ENCODE measurements around the gene UQCRHL.
"Not testable (repeated sequence)": the region's sequence is repeated elsewhere in the genome, so short reads cannot be mapped to it uniquely, and the experiment has no call there.

UQCRHL gene

GRCh38 chr1:15835205-15835740 is 27.8 kb upstream of the UQCRHL start:
- peak; percentile 55 for DNase-seq

DNA sequence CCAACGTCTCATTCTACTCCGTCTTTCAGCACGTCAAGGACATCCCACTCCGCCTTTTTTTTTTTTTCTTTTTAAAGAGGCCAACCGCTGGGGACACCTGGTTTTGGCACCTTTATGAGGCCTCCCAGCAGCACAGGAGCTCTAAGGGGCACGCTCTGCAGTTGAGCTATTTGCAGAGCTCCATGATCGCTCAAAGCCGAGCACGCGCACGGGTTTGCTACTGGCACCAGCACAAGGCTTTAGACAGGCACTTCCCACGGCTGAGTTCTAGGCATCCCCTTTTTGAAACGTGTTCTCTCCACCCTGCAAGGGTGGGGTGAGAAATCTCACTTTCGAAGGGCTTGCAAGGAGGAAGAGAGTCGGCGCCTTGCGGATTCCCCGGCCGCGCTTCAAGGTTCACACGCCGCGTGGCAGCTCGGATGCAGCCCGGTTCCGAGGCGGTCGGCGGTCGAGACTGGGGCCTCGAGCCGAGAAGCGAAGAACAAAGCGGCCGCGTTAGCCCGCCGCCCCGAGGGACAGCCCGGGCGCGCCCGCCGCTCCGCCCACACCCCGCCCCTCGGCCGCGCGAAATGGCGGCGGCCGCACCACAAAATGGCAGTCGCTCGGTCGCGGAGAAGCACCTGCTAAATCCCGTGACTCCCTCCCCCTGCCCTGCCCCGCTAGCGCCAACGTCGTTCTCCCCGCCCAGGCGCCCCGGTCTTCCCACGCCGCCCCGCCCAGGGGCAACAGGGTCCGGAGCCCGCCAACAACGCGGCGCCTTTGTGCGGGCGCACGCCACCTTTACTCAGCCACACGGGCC is 27.2 kb upstream of the UQCRHL start:
- DNase-seq: peak; percentile 89

DNA sequence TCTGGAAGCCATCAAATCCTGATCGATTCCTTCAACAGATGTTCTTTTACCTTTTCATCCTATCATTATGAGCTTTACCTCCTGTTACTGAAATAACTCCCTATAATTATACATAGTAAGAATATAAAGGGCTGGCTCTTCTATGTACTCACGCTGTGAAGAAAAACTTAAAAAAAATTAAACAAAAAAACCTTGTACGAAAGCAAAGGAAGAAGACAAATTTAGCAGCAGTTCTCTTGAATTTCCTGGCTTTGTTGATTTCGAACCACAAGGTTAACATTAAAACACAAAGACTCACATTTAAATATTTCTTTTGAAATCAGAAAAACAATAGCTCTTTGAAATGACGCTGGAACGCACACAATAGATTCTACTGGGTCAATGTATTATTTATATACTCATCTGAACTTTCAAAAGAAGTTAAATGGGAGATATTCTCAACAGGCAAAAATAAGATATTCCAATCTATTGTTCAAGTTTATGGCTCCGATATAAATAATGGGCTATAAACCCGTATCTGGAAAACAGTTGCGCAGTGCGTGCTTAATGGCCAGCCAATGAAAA is 26.5 kb upstream of the UQCRHL start:
- no peak for DNase-seq

DNA sequence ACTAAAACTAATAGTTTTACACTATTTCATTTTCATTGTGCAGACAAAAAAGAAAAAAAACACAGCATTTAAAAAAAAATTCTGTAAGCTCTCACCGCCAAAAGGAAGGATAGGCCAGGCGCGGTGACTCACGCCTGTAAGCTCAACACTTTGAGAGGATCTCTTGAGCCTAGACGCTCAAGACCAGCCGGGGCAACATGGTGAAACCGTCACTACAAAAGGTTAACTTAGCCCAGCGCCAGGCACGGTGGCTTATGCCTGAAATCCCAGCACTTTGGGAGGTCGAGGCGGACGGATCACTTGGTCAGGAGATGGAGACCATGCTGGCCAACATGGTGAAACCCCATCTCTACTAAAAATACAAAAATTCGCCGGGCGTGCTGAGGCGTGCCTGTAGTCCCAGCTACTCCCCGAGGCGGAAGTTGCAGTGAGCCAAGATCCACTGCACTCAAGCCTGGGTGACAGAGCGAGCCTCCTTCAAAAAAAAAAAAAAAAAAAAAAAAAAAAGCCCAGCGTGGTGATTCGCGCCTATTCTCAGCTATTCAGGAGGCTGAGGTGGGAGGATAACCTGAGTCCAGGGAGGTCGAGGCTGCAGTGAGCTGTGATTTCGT is 25.7 kb upstream of the UQCRHL start:
- DNase-seq: peak; percentile 31

- no peak for DNase-seq
Measured at GRCh38 chr1:15830258-15830657, 22.8 kb upstream of the UQCRHL start.

- not testable (repeated sequence) for DNase-seq
Measured at GRCh38 chr1:15828931-15829330, 21.5 kb upstream of the UQCRHL start.

- not testable (repeated sequence) for DNase-seq
Measured at GRCh38 chr1:15827567-15827966, 20.1 kb upstream of the UQCRHL start.

DNA sequence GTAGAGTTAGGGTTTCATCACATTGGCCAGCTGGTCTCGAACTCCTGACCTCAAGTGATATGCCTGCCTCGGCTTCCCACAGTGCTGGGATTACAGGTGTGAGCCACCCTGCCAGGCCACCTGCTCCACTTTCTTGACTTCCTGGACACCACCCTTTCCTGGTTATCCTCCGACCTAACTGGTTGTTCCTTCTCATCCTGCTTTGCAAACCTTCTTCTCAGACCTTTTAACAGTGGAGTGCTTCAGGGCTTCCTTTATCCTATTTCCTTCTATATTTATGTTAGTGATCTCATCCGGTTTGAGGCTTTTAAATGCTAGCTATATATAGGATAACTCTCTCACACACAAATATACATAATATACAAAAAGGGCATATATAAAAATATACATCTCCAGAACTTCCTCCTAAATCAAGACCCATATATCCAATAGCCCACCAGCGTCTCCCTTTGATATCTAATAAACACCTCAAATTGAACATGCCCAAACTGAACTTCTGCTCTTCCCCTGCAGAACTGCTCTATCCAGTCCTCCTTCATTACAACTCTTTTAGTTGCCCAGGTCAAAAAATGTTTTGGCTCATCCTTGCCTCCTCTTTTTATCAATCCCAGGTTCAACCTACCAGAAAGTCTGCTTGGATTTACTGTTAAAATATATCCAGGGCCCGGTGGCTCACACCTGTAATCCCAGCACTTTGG is 19.5 kb upstream of the UQCRHL start:
- DNase-seq: no peak

DNA sequence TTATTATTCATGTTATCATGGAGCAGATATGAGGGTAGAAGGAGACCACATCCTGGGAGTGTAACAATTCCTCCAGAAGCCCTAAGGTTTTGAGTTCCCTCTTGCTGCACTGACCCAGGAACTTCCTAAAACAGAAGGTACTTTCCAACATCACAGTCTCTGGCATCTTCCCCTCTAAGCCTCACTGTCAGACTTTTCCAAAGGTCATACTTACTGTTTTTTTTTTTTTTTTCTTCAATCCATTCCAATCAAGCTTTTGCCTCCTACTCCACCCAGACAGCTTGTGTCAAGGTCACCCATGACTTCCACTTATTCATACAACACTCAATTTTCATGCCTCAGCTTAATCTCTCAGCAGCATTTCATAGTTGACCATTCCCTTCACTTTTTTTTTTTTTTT is 18.4 kb upstream of the UQCRHL start:
- no peak for DNase-seq

- DNase-seq: no peak
Measured at GRCh38 chr1:15820478-15820877, 13.0 kb upstream of the UQCRHL start.

DNA sequence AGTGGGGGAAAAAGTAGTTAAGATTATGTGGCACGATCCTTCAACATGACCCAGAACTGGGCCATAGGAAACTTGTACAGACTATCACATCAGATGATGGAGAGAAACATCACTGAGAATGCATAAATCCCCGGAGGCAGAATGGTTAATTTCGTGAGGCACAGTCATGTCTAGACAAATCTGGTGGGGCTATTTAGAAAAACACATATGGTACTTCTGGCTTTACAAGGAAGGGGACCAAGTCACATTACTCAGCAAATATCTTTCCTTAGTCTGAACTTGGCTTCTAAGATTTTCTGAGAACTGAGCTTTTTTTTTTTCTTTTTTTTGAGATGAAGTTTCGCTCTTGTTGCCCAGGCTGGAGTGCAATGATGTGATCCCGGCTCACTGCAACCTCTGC is 9.2 kb upstream of the UQCRHL start:
- no peak for DNase-seq

DNA sequence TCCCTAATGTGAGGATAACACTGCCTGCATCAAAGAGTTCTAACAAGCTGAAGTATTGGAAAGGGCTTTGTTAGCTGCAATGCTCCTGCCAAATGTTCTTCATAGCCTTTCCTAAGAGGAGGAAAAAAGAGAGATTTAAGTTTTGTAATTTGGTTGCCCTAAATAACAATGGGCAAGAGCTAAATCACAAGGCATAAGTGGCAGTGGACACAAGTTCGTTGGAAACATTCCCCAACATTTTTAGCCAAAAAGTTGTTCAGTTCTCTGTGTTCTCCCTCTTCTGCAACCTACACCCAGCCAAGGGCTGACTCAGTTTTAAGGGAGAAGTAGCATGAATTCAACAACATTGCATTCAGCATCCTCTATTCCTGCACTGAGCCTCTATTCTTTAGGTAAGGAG is 2.6 kb upstream of the UQCRHL start:
- no peak for DNase-seq

- DNase-seq: no peak
Measured at GRCh38 chr1:15808955-15809354, 1.5 kb upstream of the UQCRHL start.

- DNase-seq: no peak
Measured at GRCh38 chr1:15807121-15807520, 328 bp downstream of the UQCRHL start.

DNA sequence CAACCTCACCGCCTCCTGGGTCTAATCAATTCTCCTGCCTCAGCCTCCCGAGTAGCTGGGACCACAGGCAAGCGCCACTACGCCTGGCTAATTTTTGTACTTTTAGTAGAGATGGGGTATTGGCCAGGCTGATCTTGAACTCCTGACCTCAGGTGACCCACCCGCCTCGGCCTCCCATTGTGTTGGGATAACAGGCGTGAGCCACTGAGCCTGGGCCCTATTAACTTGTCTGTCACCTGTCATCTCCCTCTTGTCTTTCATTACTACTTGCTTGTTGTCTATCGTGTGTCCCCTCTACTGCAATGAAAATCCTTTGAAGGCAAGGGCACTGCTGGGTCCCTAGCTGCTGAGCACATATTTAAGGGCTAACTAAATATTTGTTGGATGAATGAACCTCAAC is 3.4 kb downstream of the UQCRHL start:
- no peak for DNase-seq

GRCh38 chr1:15803380-15803779 is 4.1 kb downstream of the UQCRHL start:
- no peak for DNase-seq

DNA sequence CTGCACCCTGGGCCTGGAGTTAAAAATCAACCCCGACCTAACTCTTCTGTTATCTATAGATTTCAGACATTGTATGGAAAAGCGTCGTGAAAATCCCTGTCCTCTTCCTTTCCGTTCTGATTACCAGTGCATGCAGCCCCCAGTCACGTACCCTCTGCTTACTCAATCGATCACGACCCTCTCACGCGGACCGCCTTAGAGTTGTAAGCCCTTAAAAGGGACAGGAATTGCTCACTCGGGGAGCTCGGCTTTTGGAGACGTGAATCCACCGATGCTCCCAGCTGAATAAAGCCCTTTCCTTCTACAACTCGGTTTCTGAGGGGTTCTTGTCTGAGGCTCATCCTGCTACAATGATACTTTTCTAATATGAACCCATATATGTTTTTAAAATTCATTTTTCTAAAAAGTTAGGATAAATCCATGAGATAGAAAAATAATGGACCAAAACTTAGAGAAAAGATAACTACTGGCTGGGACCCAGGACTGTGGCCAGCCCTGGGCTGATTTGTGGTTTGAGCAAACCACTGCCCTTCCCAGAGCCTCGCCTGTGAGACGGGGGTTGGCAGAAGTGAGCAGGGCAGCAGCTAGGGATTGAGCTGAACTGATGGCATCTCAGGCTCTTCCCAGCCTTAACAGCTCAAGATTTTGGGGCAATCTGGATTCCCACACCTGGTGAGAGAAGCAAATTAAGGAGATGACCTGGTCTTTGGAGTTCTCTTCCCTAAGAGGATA is 5.0 kb downstream of the UQCRHL start:
- no peak for DNase-seq

DNA sequence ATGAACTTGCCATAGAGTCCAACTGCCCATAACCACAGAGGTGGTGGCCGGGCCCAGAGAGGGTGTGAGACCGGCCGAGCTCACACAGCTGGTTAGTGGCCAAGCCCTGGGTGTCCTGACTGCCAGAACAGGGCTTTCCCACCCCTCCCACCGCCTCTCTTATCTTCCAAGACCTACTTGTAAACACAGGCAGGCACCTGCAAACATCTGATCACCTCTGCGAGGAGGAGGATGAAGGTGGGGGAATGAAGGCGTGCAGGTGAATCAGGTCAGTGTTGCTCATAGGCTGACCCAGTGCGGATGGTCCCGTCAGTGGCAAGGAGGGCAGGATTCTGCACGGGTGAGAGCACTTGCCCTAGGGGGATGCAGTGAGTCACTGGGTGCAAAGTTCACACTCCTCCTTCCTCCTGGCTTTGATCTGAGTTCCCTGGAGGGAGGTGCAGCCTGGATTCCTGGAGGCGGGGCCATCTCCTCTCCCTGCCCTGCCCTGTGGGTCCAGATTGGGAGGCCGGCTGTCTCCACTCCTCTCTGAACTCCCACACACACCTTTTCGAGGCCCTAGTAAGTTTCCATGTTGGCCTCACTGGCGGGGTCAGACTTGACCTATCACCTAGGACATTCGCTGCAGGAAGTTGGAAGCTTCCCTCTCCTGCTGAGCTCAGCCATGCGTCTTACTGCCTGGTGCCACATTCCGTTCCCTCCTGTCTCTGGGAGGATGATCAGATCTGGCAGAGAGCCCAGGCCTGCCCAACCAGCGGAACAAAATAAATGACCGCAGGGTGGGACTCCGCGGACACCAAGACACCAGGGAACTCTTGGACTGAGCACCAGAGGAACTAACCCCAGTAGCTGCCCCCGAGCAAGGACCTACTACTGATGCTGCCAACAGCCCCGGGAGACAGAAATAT is 7.3 kb downstream of the UQCRHL start:
- no peak for DNase-seq

DNA sequence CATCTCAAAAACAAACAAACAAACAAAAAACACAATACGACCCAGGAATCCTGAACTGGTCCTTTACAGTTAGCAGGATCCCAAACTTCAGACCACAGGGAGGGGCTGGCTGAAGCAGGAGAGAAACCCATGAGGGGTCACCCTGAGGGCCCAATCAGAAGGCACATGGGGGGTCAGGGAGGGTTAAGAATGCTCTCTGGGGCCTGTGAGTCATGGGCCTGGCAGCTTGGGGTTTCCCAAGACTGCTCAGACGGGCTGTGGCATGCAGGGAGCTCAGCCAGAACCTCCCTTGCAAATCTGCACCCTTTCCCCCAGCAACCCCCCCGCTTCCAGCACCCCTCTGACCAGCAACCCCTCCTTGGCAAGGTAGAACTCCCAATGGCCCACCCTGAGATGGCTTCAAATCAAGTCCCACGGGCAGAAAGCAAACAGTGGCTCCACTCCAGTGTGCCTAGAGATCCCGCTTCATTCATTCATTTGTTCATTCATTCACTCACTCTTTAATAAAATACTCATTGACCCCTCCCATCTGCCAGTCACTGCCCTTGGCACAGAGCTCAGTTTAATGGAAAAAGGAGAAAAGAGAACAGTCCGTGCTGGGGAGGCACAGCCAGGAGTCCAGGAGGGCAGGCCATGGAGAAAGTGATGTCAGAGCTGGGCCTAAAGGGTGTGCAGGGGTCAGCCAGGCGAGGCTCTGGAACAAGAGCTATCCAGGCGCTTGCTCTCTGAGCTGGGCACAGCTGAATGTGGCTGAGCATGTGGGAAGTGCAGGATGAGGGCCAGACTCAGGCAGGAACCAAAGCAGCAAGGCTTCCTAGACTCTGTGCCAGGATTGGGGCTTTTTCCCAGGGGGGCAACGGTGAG is 8.2 kb downstream of the UQCRHL start:
- DNase-seq: no peak

DNA sequence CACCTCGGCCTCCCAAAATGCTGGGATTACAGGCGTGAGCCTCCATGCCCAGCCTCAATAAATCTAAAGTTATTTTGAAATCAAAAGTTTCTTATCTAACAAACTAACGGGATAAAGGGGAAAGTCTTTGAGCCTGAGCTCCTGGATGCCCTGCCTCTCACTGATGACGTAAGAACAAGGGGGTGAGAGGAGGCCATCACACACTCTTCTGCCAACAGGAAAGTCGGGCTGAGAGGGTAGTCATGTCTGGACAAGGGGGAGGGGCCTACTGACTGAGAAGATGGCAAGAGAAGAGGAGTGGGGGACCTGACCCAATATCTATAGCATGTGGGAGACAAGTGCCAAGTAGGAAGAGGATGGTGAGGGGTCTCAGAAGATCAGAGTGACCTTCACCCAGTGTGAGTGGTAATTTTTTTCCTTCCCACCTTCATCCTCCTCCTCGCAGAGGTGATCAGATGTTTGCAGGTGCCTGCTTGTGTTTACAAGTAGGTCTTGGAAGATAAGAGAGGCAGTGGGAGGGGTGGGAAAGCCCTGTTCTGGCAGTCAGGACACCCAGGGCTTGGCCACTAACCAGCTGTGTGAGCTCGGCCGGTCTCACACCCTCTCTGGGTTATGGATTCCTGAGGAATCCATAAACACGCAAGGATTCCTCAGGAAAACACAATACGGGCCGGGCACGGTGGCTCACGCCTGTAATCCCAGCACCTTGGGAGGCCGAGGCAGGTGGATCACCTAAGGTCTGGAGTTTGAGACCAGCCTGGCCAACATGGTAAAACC is 9.6 kb downstream of the UQCRHL start:
- no peak for DNase-seq
